ENCODE measurements around the gene ASB17.
A peak's percentile ranks its signal among the peaks of the same experiment; 100 is the strongest.
"Not testable (repeated sequence)": the region's sequence is repeated elsewhere in the genome, so short reads cannot be mapped to it uniquely, and the experiment has no call there.

Gene ASB17, protein sequence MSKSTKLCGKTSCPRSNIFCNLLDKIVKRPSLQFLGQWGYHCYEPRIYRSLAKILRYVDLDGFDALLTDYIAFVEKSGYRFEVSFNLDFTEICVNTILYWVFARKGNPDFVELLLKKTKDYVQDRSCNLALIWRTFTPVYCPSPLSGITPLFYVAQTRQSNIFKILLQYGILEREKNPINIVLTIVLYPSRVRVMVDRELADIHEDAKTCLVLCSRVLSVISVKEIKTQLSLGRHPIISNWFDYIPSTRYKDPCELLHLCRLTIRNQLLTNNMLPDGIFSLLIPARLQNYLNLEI

DNA sequence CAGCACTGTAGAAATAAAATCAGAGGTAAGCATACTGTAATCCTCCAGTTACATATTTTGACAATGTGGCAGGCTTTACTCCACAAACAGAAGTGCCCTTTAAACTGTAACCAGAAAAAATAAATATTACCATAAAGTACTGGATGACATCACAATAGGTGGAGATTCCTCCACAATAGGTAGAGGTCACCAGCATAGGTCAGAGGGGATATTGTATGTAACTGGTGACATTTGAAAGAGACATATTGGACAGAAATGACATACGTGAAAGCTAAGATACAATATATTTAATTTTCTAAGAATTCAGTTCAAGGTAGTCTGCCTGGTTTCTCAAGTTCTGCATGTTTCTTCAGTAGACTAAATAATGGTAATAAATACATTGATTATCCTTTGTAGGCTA lies at the start of gene ASB17:
Gene ASB17, minus strand, starts transcription at position 101 of the 400 bp plus-strand sequence. CDS start 113 bp downstream, outside the sequence.
- DNase-seq (ENCODE audit: low spot score), result no peak

DNA sequence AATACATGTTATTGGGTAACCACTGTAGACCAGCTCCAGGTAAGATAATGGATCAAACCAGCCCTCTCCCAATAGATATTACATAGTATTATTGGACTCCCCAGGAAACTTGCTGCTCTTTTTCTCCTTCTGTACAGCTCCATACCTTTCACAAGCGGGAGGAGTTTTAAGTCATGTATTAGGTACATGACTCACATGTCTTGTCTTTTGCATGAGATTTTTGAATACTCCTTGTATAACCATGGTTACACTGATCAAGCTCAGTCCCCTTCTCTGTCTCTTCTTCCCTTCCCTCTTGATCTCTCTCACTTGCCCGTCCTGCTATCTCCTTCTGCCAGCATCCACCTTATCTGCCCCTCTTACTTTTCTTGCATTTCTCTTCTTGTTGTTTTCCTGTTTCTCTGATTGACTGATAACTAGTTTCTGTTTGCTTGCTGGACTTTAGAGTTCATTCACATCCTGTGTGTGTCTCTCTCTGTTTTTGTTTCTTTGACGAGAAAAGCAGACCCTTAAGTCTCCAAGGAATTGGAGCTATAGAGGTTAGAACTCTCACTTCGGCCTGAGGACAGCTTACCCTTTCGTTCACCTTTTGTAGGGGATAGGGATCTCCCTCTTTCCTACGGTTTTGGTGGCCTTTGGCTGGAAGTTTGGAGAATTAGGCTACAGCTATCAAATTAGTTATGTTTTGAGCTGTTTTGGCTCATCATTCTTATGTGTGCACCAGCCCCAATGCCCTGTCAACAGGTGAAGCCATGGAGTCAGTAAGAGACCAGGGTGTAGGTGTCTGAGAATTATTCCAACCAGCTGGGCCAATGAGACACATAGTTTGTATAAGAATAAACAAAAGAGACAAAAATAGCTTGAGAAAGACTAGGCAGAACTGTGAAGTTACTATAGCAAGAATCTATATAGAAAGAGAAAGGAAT lies 49.0 kb upstream of the ASB17 start:
- no peak for DNase-seq (ENCODE audit: low spot score)

GRCh38 chr1:75970631-75971030 lies 38.4 kb upstream of the ASB17 start:
- no peak for DNase-seq (ENCODE audit: low spot score)

DNA sequence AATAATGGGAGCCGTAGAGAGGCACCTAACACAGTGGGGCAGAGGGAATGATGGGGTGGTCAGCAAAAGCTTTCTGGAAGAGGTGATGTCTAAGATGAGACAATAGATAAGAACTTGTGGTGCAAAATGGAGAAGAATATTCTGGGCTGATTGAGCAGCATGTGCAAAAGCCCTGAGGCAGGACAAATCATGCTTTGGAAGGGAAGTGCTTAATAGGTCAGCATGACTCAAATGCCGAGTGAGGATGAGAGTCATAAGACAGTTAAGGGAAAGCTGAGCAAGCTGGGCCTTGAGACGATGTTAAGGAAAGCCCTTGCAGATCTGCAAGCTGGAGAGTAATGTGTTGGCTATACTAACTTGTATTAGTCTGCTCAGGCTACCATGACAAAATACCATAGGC lies 37.3 kb upstream of the ASB17 start:
- DNase-seq (ENCODE audit: low spot score), result no peak

- DNase-seq (ENCODE audit: low spot score), result no peak
These were observed 35.5 kb upstream of the ASB17 start for GRCh38 chr1:75967719-75968118.

DNA sequence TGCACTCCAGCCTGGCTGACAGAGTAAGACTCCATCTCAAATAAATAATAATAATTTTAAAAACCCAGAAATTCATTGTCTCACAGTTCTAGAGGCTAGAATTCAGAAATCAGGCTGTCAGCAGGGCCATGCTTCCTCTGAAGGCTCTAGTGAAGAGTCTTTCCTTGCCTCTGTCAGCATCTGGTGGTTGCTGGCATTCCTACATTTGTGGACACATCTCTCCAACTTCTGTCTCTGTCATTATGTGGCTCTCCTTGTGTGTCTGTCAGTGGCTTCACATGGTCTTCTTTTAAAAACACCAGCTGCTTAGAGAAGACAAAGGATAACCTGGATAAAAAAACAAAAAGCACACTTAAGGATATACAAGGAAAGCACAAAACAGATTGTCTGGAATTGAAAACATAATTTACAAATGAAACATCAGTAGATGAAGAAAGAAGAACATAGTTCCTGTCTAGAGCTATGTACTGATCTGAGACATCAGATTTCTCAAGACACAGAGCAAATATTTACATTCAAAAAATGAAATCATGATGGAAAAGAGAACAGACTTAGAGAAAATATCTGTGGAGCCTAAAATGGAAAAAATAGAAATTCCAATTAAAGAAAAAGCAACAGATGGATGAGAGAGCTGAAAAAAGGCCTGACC lies 32.7 kb upstream of the ASB17 start:
- DNase-seq (ENCODE audit: low spot score), result no peak

- DNase-seq (ENCODE audit: low spot score), result not testable (repeated sequence)
These were observed 32.0 kb upstream of the ASB17 start for GRCh38 chr1:75964110-75964759.

DNA sequence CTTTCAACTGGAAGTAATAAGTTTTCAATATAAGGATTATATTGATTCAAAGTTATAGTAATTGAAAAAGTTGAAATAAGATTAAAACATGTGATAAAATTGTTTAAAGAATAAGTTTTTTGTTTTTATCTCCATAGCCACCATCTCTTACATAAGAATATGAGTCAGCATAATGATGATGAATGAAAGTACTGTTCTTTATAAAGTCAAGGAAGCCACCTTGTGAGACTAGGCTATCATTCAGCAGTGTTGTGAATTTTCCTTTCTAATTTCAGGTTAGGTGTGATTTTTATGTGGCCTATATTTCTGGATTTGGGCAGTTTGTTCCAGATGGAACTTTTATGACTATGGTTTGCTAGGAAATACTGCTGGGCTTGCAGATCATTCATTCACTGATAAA lies 22.4 kb upstream of the ASB17 start:
- DNase-seq (ENCODE audit: low spot score), result no peak

- DNase-seq (ENCODE audit: low spot score), result no peak
These were observed 21.3 kb upstream of the ASB17 start for GRCh38 chr1:75953461-75953860.

DNA sequence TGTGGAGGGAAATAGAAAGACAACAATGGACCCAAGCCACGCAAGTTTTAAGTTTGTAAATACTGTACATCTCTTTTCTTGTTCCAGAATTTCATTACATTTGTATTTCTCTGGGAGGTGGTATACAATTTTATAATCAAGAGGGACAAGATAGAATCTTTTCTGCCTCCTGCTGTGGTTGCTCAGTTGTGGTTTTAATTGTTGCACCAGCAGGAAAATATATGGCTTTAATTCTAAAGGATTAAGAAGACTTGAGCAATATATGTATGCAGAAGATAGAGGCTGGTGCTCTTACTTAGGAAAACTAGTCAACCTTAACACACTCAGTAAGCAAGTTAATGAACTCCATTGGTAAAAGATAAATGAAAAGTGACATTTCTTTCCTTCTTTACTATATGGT lies 19.8 kb upstream of the ASB17 start:
- DNase-seq (ENCODE audit: low spot score), result no peak

GRCh38 chr1:75950176-75950575 lies 18.0 kb upstream of the ASB17 start:
- DNase-seq (ENCODE audit: low spot score), result no peak

DNA sequence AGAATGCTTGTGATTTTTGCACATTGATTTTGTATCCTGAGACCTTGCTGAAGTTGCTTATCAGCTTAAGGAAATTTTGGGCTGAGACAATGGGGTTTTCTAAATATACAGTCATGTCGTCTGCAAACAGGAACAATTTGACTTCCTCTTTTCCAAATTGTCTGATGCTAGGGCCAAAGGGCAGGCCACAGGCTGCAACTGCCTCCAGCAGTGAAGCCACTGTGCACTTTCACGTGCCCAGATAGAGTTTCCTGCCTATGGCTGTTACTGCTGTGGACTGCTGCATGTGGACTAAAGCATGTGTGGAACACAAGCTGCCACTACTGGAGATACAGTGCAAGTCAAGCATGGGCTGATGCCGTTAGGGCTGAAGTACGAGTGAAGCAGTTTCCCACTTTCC lies 10.8 kb upstream of the ASB17 start:
- peak; percentile 31 for DNase-seq (ENCODE audit: low spot score)

DNA sequence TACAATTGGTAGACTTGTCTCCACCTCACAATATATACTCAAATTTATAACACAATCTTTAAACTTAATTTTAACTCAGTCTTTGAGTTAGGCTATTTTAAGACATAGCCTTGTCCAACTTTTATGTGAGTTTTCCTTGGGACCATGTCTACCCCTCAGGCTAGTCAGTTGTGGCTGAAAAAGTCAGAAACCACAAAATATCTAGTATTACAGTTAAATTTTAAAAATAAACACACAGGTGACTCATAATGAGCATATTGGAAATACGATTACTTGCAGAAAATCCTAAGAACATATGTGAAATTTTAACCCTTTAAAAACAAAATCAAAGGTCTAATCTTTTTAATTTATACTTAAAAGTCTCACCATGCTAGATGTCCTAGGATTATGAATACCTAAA lies 4.8 kb upstream of the ASB17 start:
- DNase-seq (ENCODE audit: low spot score), result no peak

GRCh38 chr1:75922698-75923097 lies 9.5 kb downstream of the ASB17 start:
- no peak for DNase-seq (ENCODE audit: low spot score)

- no peak for DNase-seq (ENCODE audit: low spot score)
These were observed 15.4 kb downstream of the ASB17 start for GRCh38 chr1:75916834-75917233.

GRCh38 chr1:75908717-75909152 lies 23.5 kb downstream of the ASB17 start:
- peak; percentile 49 for DNase-seq (ENCODE audit: low spot score)

- no peak for DNase-seq (ENCODE audit: low spot score)
These were observed 30.8 kb downstream of the ASB17 start for GRCh38 chr1:75901371-75901770.

GRCh38 chr1:75884437-75884836 lies 47.8 kb downstream of the ASB17 start:
- DNase-seq (ENCODE audit: low spot score), result no peak

DNA sequence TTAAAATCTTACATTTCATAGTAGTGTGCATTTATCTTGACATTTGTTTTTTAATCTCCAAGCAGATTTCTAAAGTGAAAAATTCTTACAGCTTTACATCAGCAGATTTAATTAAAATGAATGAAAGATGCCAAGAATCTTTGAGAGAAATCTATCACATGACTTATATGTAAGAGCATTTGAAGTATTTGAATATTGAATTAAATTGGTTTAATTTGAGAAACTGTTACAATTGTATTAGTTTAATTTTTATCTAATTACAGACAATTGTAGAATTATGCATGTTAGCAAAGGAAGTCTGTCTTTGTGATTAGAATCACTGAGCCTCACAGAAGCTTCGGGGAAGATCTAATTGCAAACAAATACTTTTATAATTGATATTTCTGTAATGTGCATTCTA lies 52.2 kb downstream of the ASB17 start:
- no peak for DNase-seq (ENCODE audit: low spot score)

GRCh38 chr1:75870951-75871350 lies 61.3 kb downstream of the ASB17 start:
- no peak for DNase-seq (ENCODE audit: low spot score)

Measured in pons (tissue), 1 donor.